ENCODE results near the gene MYO1B.
A peak's percentile ranks its signal among the peaks of the same experiment; 100 is the strongest.
"Not testable (repeated sequence)": the region's sequence is repeated elsewhere in the genome, so short reads cannot be mapped to it uniquely, and the experiment has no call there.

MYO1B gene

GRCh38 chr2:191415858-191416257 lies 170.7 kb downstream of the MYO1B start:
- DNase-seq, result no peak

- no peak for DNase-seq
Observed at GRCh38 chr2:191417746-191418145, 172.5 kb downstream of the MYO1B start.

GRCh38 chr2:191421950-191422349 lies 176.7 kb downstream of the MYO1B start:
- DNase-seq, result no peak

GRCh38 chr2:191427031-191427430 lies 181.8 kb downstream of the MYO1B start:
- DNase-seq, result no peak

GRCh38 chr2:191428141-191428540 lies 182.9 kb downstream of the MYO1B start:
- DNase-seq, result no peak

GRCh38 chr2:191430476-191430875 lies 185.3 kb downstream of the MYO1B start:
- no peak for DNase-seq

GRCh38 chr2:191432121-191432520 lies 186.9 kb downstream of the MYO1B start:
- no peak for DNase-seq

- DNase-seq, result no peak
Observed at GRCh38 chr2:191434072-191434471, 188.9 kb downstream of the MYO1B start.

- no peak for DNase-seq
Observed at GRCh38 chr2:191435141-191435540, 189.9 kb downstream of the MYO1B start.

- no peak for DNase-seq
Observed at GRCh38 chr2:191436368-191437055, 191.3 kb downstream of the MYO1B start.

- no peak for DNase-seq
Observed at GRCh38 chr2:191439481-191439880, 194.3 kb downstream of the MYO1B start.

GRCh38 chr2:191441496-191442214 lies 196.5 kb downstream of the MYO1B start:
- DNase-seq, result peak; percentile 77

- DNase-seq, result no peak
Observed at GRCh38 chr2:191443446-191443845, 198.2 kb downstream of the MYO1B start.

GRCh38 chr2:191446910-191447309 lies 201.7 kb downstream of the MYO1B start:
- no peak for DNase-seq

GRCh38 chr2:191451116-191451515 lies 205.9 kb downstream of the MYO1B start:
- DNase-seq, result no peak

GRCh38 chr2:191452065-191452464 lies 206.9 kb downstream of the MYO1B start:
- DNase-seq, result no peak

- no peak for DNase-seq
Observed at GRCh38 chr2:191453761-191454160, 208.6 kb downstream of the MYO1B start.

GRCh38 chr2:191456506-191456905 lies 211.3 kb downstream of the MYO1B start:
- not testable (repeated sequence) for DNase-seq

- no peak for DNase-seq
Observed at GRCh38 chr2:191459158-191459557, 214.0 kb downstream of the MYO1B start.

GRCh38 chr2:191462370-191462769 lies 217.2 kb downstream of the MYO1B start:
- DNase-seq, result no peak

- DNase-seq, result no peak
Observed at GRCh38 chr2:191463790-191464189, 218.6 kb downstream of the MYO1B start.

- DNase-seq, result peak; percentile 40
Observed at GRCh38 chr2:191465766-191466420, 220.7 kb downstream of the MYO1B start.

- no peak for DNase-seq
Observed at GRCh38 chr2:191467113-191467512, 221.9 kb downstream of the MYO1B start.

- no peak for DNase-seq
Observed at GRCh38 chr2:191470306-191470705, 225.1 kb downstream of the MYO1B start.

Data from femur (tissue), 1 donor.